HG03521 (cell line): ENCODE data around the gene TRIML1.
"Not testable (repeated sequence)": the region's sequence is repeated elsewhere in the genome, so short reads cannot be mapped to it uniquely, and the experiment has no call there.

Experiments
- ATAC-seq: cut with Tn5 transposase; IDR thresholded peaks from one replicate; pipeline ENCODE4 v1.9.1; 2021; ENCODE audit warnings: mild to moderate bottlenecking, moderate library complexity; ENCODE audit not compliant: unreplicated experiment

TRIML1 gene

DNA sequence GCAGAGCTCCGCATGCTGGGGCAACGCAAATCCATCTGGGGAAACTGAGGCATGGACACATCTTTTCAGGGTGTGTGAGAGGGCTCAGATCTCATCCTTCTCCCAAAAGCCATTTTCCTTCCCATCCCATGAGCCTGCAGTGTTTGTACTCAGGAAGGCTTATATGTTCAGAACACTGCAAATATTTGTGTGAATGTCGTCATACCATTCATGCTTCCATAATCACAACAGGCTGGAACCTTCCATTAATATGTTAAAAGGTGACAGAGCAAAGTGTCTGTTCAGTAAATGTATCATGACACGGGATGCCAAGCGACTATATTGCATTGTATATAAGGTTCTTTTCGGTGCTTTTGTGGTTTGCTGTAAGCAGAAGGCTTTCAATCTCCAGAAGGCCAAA, 8.5 kb downstream of the TRIML1 start:
- no peak for ATAC-seq

DNA sequence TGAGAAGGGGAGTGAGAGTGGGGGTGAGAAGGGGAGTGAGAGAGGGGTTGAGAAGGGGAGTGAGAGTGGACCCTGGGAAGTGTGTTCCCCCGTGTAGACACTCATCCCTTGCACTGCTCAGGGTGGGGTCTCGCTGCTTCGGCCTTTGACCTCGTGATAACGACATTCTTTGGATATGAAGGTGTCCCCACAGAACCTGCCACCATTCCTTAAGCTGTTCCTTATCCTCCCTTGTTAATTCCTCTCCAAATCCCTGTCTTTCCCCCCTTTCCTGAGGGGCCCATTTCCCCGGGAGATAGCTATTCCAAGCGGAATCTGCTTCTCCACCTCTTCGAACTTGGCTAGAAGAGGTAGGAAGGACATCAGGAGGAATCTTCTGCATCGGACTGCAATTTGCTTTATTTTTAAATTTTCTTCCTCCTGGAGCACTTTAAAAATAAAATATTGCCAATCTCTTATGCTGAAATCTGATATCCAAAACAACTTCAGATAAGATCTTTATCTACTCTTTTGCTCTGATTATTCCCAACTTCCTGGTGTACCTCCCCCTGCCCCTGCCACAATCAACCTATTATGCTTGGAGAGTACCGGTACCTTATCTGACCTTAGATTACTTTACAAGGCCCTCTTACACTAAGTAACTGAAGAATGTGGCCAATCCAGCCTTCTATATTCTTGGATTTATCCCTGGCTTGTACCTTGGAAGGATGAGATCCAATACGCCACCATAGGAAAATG, 15.6 kb downstream of the TRIML1 start:
- no peak for ATAC-seq

DNA sequence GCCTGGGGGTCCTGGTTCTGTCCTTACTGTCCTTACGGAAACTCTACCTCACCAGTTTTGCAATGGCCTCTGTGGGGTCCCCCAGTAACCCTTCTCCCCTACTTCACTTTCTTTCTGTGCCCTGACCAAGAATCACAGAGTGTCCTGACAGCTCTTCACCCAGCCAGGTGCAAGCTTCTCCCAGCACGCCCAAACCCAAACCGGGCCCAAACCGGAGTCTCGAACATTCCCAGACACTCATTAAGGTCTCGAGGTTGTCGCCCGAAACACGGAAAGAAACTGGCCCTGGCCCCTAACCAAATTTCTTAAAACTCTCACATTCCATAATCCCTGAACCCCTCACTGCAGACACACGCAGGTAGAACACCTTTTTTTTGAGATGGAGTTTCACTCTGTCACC, 19.1 kb downstream of the TRIML1 start:
- ATAC-seq = no peak

DNA sequence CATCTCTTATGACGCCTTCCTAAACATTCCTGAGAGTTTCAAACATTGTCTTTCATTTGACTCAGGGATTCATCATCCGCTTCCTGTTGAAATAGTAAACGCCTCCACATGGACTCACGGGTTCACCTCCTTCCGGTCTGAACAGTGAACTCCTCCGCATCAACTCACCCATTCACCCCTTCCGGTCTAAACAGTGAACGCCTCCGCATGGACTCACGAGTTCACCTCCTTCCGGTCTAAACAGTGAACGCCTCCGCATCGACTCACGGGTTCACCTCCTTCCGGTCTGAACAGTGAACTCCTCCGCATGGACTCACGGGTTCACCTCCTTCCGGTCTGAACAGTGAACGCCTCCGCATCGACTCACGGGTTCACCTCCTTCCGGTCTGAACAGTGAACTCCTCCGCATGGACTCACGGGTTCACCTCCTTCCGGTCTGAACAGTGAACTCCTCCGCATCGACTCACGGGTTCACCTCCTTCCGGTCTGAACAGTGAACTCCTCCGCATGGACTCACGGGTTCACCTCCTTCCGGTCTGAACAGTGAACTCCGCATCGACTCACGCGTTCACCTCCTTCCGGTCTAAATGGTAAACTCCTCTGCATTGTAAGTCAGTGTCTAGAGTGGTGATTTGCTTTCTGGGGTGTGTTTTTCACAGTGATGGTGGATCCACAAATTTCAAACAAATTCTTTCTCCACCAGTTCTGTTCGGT, 20.4 kb downstream of the TRIML1 start:
- ATAC-seq = not testable (repeated sequence)

DNA sequence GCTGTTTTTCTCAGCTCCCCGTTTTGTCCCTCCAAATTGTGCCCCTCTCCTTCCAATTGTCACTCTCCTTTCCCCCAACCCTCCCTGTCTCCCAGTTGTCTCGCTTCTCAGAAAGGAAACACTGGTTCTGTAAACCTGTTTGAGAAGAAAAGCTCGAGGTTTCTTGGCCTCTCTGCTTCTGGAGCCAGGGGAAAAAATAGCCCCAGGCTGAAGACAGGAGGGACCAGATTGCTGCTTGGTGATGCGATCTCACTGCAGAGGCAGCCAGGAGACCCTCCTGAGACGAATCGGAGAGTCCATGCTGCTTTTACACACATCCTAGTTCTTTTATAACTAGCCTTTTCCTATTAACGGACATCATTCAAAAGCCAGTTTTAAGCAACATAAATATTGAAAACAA, 21.2 kb downstream of the TRIML1 start:
- no peak for ATAC-seq

DNA sequence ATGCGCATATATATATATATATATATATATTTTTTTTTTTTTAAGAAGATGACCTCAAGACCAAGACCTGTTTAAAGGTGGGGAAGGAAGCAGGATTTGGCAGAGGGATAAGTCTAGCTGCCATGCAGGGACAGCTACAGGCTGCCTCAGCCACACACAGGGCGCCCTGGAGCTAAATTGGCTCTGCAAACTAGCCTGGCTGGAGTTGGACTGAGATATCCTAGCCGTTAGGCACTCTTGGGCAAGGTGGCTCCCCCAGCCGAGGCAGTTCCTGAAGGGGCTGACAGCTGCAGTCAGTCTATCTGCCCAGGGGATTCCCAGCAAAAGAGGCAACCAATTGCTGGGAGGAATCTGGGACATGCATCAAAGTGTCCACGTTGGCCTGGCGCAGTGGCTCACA, 21.9 kb downstream of the TRIML1 start:
- no peak for ATAC-seq

DNA sequence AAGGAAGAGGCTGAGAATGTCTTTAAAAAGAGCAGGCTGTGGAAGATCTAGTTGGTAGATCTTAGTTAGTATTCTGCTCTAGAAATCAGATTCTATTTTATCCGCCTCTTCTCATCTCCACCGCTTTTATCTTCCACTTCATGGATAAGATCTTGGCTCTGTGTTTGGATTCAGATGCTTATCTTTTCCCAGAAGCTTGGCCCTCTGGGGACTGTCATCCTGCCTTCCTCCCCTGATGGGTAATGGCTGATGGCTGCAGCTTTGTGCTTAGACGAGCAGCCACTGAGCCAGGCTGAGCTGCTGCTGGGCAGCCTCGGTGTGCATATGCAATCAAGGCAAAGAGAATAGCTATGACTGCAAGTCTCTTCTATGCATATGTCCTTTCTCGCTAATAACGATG, 23.5 kb downstream of the TRIML1 start:
- no peak for ATAC-seq

DNA sequence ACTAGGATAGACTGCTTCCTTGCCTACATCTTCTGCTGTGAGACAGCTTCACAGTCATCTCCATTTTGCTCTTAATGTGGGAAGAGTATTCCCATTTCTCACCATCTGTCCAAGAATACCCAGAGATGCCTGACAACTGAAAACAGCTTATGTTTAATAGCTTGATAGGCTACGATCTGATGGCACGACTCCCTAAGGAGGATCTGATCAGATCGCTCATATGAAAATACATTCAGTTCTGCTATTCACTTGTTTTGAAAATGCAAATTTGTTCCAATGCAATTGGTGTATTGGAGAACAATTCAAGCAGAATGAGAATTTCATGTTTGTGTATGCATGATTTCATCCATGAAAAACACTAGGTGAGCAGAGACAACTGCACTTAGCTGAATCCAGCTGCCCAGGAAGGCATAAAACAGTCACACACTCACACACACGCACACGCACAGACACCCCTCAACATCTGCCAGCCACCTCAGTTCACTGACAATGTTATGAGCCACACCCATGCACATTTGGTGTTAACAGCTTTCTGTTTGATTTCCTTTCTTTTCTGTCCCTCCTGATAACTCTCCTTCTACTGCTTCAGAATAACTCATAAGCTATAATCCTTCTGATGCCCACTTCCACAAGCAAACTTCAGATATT, 29.6 kb downstream of the TRIML1 start:
- no peak for ATAC-seq

DNA sequence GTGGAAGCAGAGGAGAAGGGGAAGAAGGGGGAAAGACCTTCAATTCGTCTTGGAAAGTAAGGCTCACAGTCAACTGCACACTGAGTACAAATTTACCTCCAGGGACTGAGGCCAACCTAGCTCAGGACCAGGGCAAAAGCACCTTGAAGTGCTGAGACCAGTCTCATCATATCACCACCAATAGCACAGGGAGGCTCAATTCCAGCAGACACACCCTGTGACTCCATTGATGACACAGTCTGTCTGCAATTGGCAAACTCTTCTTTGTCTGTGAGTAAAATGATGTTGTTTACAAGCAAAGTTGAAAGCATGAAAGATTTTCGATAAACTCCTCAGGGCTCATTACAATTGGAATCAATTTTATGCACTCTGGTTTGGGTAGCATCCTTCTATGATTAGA, 32.3 kb downstream of the TRIML1 start:
- no peak for ATAC-seq

DNA sequence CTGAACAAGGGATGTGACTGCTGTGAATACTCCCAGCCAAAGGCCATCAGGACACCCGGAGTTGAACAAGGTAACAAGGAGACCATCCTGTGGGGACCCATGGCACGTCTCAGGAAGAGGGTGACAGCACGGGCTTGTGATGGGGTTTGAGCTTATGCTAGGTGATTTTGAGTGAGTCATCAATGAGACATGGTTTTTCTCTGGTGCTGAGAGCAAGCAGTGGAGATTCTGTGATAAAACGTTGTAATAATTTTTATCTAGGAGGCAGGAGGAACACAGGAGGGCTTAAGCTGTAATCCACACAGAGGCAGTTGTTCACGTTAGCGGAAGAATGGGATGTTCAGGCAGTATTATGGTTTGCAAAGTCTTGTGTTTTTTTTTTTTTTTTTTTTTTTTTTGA, 36.0 kb downstream of the TRIML1 start:
- no peak for ATAC-seq

DNA sequence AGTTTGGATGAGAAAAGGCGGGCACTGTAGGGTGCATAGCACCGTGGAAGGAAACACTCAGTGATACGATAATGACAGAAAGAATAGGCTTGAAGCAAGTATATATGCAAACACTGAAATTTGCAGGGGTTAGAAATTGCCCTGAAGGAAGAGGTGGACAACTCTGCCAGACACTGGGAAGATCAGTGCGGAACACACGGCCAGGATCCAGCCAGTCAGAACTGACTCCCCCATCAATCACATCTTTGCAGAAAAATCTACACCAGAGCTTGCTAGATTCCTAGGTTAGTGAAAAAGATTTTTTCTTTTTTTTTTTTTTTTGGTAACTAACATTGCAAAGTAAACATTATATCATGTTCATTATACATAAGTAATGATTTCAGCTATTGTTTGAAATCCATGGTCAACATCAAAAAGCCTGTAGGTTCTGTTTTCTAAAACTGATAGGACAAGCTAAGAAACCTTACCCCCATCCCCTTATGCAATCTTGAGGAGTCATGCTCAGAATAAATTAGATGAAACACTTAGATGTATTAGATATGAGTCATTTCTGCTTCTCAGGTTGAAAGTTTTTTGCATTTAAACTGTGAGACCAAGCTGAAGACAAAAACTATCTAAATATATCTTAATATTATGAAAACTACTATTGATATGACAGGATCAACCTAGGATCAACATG, 38.9 kb downstream of the TRIML1 start:
- ATAC-seq = no peak

DNA sequence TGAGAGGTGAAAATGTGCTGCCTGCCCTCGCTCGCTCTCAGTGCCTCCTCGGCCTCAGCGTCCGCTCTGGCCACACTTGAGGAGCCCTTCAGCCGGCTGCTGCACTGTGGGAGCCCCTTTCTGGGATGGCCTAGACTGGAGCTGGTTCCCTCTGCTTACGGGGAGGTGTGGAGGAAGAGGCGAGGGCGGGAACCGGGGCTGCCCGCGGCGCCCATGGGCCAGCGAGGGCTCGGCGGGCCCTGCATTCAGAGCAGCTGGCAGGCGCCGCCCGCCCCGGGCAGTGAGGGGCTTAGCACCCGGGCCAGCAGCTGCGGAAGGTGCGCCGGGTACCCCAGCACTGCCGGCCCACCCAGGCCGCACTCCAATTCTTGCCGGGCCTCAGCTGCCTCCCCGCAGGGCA, 39.6 kb downstream of the TRIML1 start:
- ATAC-seq = no peak

DNA sequence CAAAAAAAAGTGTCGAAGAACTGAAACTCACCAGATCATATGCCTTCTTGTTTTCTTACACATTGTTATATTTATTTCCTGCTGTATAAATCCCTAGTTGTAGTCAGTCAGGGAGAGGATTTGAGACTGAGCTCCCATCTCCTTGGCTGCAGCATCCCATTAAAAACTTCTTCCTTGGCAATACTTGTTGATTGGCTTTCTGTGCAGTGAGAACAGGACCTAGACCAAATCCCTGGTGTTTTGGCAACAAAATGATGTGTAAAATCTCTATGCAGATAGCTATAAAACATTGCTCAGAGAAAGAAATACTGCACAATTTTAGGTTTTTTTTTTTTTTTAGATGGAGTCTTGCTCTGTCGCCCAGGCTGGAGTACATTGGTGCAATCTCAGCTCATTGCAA, 47.9 kb downstream of the TRIML1 start:
- no peak for ATAC-seq

DNA sequence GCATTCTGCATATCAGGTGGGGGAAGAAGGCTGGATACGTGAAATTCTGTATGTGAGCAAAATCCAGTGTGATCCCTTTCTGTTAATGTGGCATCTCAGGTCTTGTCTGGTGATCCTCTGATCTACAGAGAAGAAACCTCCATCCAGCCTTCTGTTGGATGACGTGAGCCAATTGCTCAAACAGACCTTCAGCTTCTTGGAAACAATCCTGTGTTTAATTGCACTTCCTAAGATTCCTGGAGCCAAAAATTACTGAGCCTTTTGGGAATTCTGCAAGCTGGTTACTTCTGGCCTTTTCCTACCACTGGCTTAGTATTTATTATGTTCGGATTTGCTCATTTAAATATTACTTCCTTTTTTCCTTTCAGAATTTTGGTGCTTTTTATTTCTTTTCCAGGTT, 51.2 kb downstream of the TRIML1 start:
- ATAC-seq = no peak

DNA sequence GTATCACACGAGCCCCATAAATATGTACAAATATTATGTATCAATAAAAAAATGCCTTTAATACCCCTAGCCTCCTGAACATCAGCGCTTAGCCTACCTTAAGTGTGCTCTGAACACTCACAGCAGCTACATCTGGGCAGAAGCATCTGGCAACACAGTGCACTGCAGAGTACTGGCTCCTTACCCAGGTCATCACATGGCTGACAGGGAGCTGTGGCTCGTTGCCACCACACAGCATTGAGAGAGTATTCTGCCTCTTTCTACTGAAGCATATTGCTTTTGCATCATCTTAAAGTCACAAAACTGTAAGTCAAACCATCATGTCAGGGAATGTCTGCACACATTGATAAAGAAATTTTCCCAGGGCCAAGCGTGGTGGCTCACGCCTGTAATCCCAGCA, 55.2 kb downstream of the TRIML1 start:
- no peak for ATAC-seq

DNA sequence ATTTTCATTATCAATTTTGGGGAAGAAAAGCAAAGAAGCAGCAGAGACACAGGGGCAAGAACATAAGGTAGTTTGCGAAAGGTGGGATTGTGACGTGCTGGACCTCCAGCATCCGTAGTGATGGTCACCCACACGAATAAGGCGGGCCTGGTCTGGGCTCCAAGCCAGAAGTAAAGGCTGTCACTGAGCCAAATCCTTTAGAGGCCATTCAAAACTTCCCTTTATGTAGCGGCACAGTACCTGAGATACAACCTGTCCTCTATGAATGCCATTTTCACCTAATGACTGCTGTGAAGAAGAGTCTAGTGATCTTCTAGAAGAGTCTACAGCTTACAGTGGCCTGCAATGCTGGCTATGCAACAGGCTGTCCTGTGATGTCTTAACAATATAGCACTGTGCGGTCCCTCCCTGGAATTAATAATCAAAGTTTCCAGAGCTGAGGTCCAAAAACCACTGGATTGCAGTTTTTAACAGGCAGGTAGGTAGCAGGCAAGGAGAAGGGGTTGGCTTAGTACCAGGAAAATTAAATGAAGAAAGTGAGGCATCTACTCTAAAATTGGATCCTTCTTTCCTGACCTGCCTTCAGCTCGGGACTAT, 56.2 kb downstream of the TRIML1 start:
- ATAC-seq = no peak

DNA sequence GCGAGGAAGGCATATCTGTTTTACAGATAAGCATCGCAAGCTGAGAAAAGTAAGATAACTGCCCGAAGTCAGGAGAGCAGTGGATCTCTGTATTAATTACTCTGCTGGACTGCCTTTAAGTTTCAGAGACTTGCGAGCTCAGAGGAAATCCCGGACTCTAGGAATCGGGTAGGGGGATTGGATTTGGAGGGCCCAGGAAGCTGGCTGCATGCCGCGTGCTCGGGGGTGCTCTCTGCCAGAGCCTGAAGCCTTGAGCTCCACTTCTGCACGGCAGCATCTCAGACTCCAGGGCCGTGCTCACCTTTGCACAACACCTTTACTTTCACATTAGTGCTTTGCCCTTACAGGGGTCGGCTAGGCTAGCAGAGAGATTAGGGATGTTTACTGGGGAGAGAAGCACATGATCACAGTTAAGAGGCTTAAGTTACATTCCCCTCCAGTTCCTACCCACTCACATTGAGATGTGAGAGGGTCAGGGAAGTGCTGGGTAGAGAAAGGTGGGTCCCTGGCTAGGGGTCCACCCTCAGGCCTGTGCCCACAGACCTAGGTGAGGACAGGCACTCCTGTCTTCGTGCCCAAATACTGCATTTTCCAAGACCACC, 57.0 kb downstream of the TRIML1 start:
- no peak for ATAC-seq
